GM10248 (cell line): ENCODE measurements around the gene FAM72A.
"Not testable (repeated sequence)": the region's sequence is repeated elsewhere in the genome, so short reads cannot be mapped to it uniquely, and the experiment has no call there.

ENCODE experiments used
- CTCF ChIA-PET: fragments of 300-600 bp; sonication (Branson Sonifier 250); formaldehyde crosslinking; extraction: SDS; loops from one replicate; lab custom pipeline; 2021; ENCODE audit warnings: antibody characterized with exemption; lab: Yijun Ruan, JAX
- POLR2A ChIA-PET: fragments of 350-650 bp; sonication (Branson Sonifier 250); formaldehyde crosslinking; extraction: SDS; loops from one replicate; lab custom pipeline; 2020; ENCODE audit warnings: antibody characterized with exemption; lab: Yijun Ruan, JAX
- DNase-seq: peaks from one replicate; pipeline ENCODE4 v3.0.0; 2012; ENCODE audit errors: extremely low spot score

The FAM72A gene

GRCh38 chr1:206202789-206203363, at the start of gene FAM72A:
FAM72A (minus strand) TSS chr1:206202839; CDS start chr1:206202025, 814 bp downstream.
- CTCF ChIA-PET, POLR2A ChIA-PET: not testable (repeated sequence)
- peak; percentile 72 for DNase-seq

- CTCF ChIA-PET, DNase-seq, POLR2A ChIA-PET: not testable (repeated sequence)
Observed at GRCh38 chr1:206250953-206251681, 48.5 kb upstream of the FAM72A start.

GRCh38 chr1:206246129-206246886, 43.7 kb upstream of the FAM72A start:
- CTCF ChIA-PET, DNase-seq, POLR2A ChIA-PET: not testable (repeated sequence)

GRCh38 chr1:206245479-206245878, 42.8 kb upstream of the FAM72A start:
- CTCF ChIA-PET, POLR2A ChIA-PET, DNase-seq: not testable (repeated sequence)

GRCh38 chr1:206243335-206243734, 40.7 kb upstream of the FAM72A start:
- CTCF ChIA-PET, DNase-seq, POLR2A ChIA-PET: not testable (repeated sequence)

- CTCF ChIA-PET, POLR2A ChIA-PET: not testable (repeated sequence)
Observed at GRCh38 chr1:206240288-206240687, 37.6 kb upstream of the FAM72A start.

GRCh38 chr1:206235190-206235589, 32.6 kb upstream of the FAM72A start:
- DNase-seq, CTCF ChIA-PET, POLR2A ChIA-PET: not testable (repeated sequence)

More at GRCh38 chr1:206240288-206240687, 37.6 kb upstream of the FAM72A start:
- DNase-seq = not testable (repeated sequence)

- DNase-seq, CTCF ChIA-PET, POLR2A ChIA-PET: not testable (repeated sequence)
Observed at GRCh38 chr1:206234189-206234916, 31.7 kb upstream of the FAM72A start.

- POLR2A ChIA-PET, DNase-seq, CTCF ChIA-PET: not testable (repeated sequence)
Observed at GRCh38 chr1:206232970-206233645, 30.5 kb upstream of the FAM72A start.

- CTCF ChIA-PET, POLR2A ChIA-PET, DNase-seq: not testable (repeated sequence)
Observed at GRCh38 chr1:206231989-206232388, 29.4 kb upstream of the FAM72A start.

- POLR2A ChIA-PET, DNase-seq, CTCF ChIA-PET: not testable (repeated sequence)
Observed at GRCh38 chr1:206229286-206229685, 26.6 kb upstream of the FAM72A start.

GRCh38 chr1:206226886-206227285, 24.2 kb upstream of the FAM72A start:
- DNase-seq, CTCF ChIA-PET, POLR2A ChIA-PET: not testable (repeated sequence)

- CTCF ChIA-PET, DNase-seq, POLR2A ChIA-PET: not testable (repeated sequence)
Observed at GRCh38 chr1:206225386-206225785, 22.7 kb upstream of the FAM72A start.

GRCh38 chr1:206224190-206224776, 21.6 kb upstream of the FAM72A start:
- POLR2A ChIA-PET, CTCF ChIA-PET, DNase-seq: not testable (repeated sequence)

GRCh38 chr1:206221585-206221984, 18.9 kb upstream of the FAM72A start:
- POLR2A ChIA-PET, DNase-seq, CTCF ChIA-PET: not testable (repeated sequence)

GRCh38 chr1:206220332-206221000, 17.8 kb upstream of the FAM72A start:
- DNase-seq, POLR2A ChIA-PET, CTCF ChIA-PET: not testable (repeated sequence)
